Mucosa of rectum (tissue), 2 donors: ENCODE measurements around the gene BCL11A.

Experiments
- H3K27ac ChIP-seq, 2 donors: one replicate each; pipeline ENCODE4 v1.7.0; 2013; ENCODE audit warnings: inconsistent platforms in 2 of 2, low read depth in 2 of 2, low read length in 2 of 2
- H3K27me3 ChIP-seq, 2 donors: one replicate each; pipeline ENCODE4 v1.7.0; 2013; ENCODE audit warnings: low read length in 2 of 2; ENCODE audit not compliant: control insufficient read depth in 2 of 2, insufficient read depth in 2 of 2
- H3K36me3 ChIP-seq, 2 donors: one replicate each; pipeline ENCODE4 v1.7.0; 2013; ENCODE audit warnings: low read length in 2 of 2; ENCODE audit not compliant: control insufficient read depth in 2 of 2, insufficient read depth in 2 of 2
- H3K4me1 ChIP-seq, 2 donors: one replicate each; pipeline ENCODE4 v1.7.0; 2013; ENCODE audit warnings: low read length in 2 of 2, mild to moderate bottlenecking in 1 of 2; ENCODE audit not compliant: control insufficient read depth in 2 of 2, insufficient read depth in 2 of 2
- H3K4me3 ChIP-seq, 2 donors: one replicate each; pipeline ENCODE4 v1.7.0; 2013; ENCODE audit warnings: low read length in 2 of 2
- H3K9ac ChIP-seq, 2 donors: one replicate each; pipeline ENCODE4 v1.7.0; 2013; ENCODE audit warnings: low read length in 2 of 2, low read depth in 1 of 2, mild to moderate bottlenecking in 1 of 2
- H3K9me3 ChIP-seq, 2 donors: one replicate each; pipeline ENCODE4 v1.7.0; 2013; ENCODE audit warnings: low read length in 2 of 2; ENCODE audit not compliant: control insufficient read depth in 2 of 2
- donor health status: healthy.
- donor health status: Normal muscosa, but diverticular disease.

The BCL11A gene

GRCh38 chr2:60512062-60512622 is 41.3 kb downstream of the BCL11A start:
- peak overlapping the region; percentile 4 to 20 for H3K9ac ChIP-seq
- H3K4me1 ChIP-seq = peaks cover 37 to 63% of the 10 kb centered on the region in 2 donors
- no peaks in the 10 kb centered on the region for H3K9me3 ChIP-seq
- H3K27ac ChIP-seq = peak overlapping the region; percentile 70 to 73
- H3K27me3 ChIP-seq = no peaks in the 10 kb centered on the region
- H3K36me3 ChIP-seq = no peaks in the 10 kb centered on the region
- H3K4me3 ChIP-seq = no peak overlapping the region

GRCh38 chr2:60510713-60511112 is 42.7 kb downstream of the BCL11A start:
- H3K4me3 ChIP-seq = no peak overlapping the region
- H3K9me3 ChIP-seq = no peaks in the 10 kb centered on the region
- H3K27ac ChIP-seq = no peak overlapping the region
- no peaks in the 10 kb centered on the region for H3K36me3 ChIP-seq
- H3K4me1 ChIP-seq = peaks cover 35 to 54% of the 10 kb centered on the region in 2 donors
- no peaks in the 10 kb centered on the region for H3K27me3 ChIP-seq
- H3K9ac ChIP-seq = no peak overlapping the region

- no peaks in the 10 kb centered on the region for H3K9me3 ChIP-seq
- no peak overlapping the region for H3K9ac ChIP-seq
- H3K27ac ChIP-seq = peak overlapping the region; percentile 64 to 70
- no peaks in the 10 kb centered on the region for H3K36me3 ChIP-seq
- peaks cover 23 to 42% of the 10 kb centered on the region in 2 donors for H3K4me1 ChIP-seq
- no peaks in the 10 kb centered on the region for H3K27me3 ChIP-seq
- no peak overlapping the region for H3K4me3 ChIP-seq
Measured at GRCh38 chr2:60509066-60509465, 44.4 kb downstream of the BCL11A start.

DNA sequence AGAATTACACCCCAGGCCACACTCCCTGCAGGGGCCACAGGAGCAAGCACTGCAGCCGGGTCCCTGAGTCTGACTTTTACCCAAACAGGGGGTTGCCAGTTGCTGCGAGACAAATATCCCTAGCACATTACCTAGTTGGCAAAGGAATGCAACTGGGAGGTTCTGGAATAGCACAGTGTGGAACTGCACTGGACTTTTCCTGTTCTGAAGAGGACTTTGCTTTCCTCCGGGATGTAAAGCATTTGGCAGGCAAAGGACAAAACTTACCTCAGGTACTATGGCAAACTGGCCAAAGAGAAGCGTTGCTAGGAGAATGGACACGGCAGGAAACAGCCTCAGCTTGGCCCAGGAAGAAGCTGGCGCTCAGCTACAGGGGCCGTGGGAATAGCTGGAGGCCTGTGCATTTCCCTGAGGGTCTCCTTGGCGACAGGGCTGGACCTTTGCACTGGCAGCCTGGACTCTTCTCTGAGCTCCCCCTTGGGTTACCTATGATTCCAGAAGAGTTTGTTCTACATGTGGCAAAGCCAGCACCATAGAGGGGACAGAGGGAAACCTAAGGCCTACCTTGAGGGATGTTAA is 45.0 kb downstream of the BCL11A start:
- Histone ChIP-seq H3K27me3 (no peaks in the 10 kb centered on the region), H3K4me1 (peaks cover 17 to 36% of the 10 kb centered on the region in 2 donors), H3K9me3 (no peaks in the 10 kb centered on the region), H3K27ac (peak overlapping the region; percentile 64 to 70), H3K36me3 (no peaks in the 10 kb centered on the region), H3K9ac (no peak overlapping the region), H3K4me3 (no peak overlapping the region)

DNA sequence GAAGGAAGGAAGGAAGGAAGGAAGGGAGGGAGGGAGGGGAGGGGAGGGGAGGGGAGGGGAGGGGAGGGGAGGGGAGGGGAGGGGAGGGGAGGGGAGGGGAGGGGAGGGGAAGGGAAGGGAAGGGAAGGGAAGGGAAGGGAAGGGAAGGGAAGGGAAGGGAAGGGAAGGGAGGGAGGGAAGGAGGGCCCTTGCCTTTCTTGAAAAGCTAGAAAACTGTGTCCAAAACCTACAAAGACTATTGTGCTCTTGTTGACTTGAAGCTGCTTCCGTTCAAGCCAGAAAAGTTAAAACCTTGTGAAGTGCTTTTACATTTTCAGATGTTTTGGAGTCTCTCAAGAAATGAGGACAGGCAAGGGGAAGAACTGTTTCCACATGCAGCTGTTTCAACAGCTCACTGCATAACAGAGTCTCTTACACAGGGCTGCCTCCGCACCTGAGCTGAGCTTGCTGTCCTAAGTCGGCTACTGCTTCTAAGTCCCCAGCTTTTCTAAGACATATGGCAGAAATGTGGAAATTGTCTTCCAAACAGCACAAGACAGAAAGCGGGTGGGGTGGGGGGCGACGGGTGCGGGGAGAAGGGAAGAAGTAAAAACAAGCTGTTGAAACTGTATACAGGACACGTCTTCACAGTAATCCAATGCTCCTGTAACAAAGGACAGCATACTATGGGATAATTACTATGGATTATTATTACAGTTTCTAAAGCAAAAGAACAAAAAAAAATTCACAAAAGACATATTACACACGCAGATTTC is 46.1 kb downstream of the BCL11A start:
- peaks cover 9 to 28% of the 10 kb centered on the region in 2 donors for H3K4me1 ChIP-seq
- H3K27me3 ChIP-seq = no peaks in the 10 kb centered on the region
- H3K27ac ChIP-seq = peak overlapping the region in 1 of 2 donors; percentile 64
- no peaks in the 10 kb centered on the region for H3K9me3 ChIP-seq
- H3K36me3 ChIP-seq = no peaks in the 10 kb centered on the region
- H3K9ac ChIP-seq = no peak overlapping the region
- no peak overlapping the region for H3K4me3 ChIP-seq

DNA sequence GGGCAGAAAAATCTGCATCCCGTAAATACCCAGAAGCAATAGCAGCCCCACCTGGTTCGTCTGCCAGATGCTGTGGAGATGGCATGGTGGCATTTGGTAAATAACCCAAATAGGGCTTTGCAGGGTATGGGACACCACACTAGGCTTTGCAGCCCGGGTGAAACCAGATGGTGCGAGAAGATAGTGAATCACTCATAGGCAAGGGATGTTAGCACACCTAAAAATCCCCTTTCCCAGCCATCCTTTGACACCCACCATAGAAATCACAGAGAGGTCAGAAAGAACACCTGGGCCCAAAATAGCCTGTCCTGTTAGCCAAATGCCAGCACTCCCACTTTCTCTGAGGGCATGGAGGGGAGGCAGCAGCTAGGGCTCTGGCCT is 47.6 kb downstream of the BCL11A start:
- Histone ChIP-seq H3K4me3 (no peak overlapping the region), H3K36me3 (no peaks in the 10 kb centered on the region), H3K27me3 (no peaks in the 10 kb centered on the region), H3K4me1 (peaks cover 4 to 16% of the 10 kb centered on the region in 2 donors), H3K9me3 (no peaks in the 10 kb centered on the region), H3K27ac (no peak overlapping the region), H3K9ac (no peak overlapping the region)

GRCh38 chr2:60505240-60505879 is 48.1 kb downstream of the BCL11A start:
- no peaks in the 10 kb centered on the region for H3K27me3 ChIP-seq
- H3K4me1 ChIP-seq = peaks cover 4 to 16% of the 10 kb centered on the region in 2 donors
- no peaks in the 10 kb centered on the region for H3K36me3 ChIP-seq
- no peak overlapping the region for H3K4me3 ChIP-seq
- no peak overlapping the region for H3K27ac ChIP-seq
- H3K9ac ChIP-seq = no peak overlapping the region
- no peaks in the 10 kb centered on the region for H3K9me3 ChIP-seq

DNA sequence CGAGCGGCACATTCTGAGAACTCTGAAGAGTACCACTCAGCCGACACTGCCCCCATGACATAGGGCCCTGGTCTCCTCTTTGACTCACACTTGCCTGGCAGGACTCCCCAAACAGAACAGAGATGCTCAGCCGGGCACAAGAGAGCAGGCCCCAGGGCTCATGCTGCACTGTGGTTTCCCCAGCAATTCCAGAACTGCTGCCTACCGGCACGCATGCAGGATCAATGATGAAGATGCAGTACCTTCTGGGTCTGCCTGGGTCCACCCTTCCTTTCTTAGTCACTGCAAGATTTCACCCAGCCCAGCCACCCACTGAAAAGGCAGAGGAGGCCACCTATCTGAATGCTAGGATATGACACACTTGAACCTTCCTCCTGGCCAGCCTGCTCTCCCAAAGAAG is 49.4 kb downstream of the BCL11A start:
- H3K27ac ChIP-seq = no peak overlapping the region
- no peaks in the 10 kb centered on the region for H3K9me3 ChIP-seq
- H3K36me3 ChIP-seq = no peaks in the 10 kb centered on the region
- no peak overlapping the region for H3K4me3 ChIP-seq
- H3K9ac ChIP-seq = no peak overlapping the region
- H3K4me1 ChIP-seq = peaks cover 4 to 16% of the 10 kb centered on the region in 2 donors
- H3K27me3 ChIP-seq = no peaks in the 10 kb centered on the region

DNA sequence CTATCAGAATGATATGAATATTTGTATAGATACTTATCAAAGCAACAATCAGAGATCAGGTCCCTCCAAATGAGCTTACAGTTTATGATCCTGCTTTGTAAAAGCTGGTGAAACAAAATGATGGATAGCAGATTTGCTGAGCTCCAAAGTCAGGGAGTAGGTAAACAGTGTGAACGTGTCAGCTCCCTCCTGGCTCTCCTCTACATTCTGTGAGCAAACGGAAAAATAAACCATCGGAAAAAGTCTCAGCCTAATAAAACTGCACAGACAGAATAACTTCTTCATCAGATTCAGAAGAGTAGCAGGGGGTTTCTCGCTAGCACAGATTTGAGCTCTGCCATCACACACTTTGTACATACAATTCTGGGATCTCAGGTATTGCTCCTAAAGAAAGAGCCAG is 51.3 kb downstream of the BCL11A start:
- Histone ChIP-seq H3K9ac (no peak overlapping the region), H3K36me3 (no peaks in the 10 kb centered on the region), H3K9me3 (no peaks in the 10 kb centered on the region), H3K4me3 (no peak overlapping the region), H3K4me1 (no peaks in the 10 kb centered on the region), H3K27me3 (no peaks in the 10 kb centered on the region), H3K27ac (no peak overlapping the region)

DNA sequence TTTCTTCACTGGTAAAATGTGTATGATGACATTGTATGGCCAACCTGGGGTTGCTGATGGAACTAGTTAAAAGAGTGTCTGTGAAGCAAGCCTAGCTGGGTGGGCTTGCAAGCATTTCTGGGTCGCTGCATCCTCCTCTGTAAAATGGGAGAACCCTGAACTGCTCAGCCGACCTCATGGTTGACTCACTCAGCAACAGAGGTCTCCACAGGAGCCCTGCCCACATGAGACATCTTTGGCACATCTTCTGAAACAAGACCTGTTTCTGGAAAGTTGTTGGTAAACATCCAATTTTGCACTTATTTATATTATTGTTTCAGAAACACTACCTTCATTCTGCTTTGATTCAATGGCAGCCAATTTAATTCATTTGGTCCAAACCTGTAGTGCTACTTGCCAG is 52.6 kb downstream of the BCL11A start:
- Histone ChIP-seq H3K4me3 (no peak overlapping the region), H3K27me3 (no peaks in the 10 kb centered on the region), H3K9ac (no peak overlapping the region), H3K36me3 (no peaks in the 10 kb centered on the region), H3K4me1 (peaks cover 0 to 1% of the 10 kb centered on the region in 2 donors), H3K27ac (no peak overlapping the region), H3K9me3 (no peaks in the 10 kb centered on the region)
